Esophagus mucosa (tissue), 1 donor: Measurements from ENCODE around the gene ERRFI1. TPM values are rescaled to one million over a fixed set of nuclear protein-coding genes. Genes with fewer than 3 reads are reported as not detected.
"Not testable (repeated sequence)": the region's sequence is repeated elsewhere in the genome, so short reads cannot be mapped to it uniquely, and the experiment has no call there.

Experiments used
- ATAC-seq: fragments of 200-7000 bp; cut with Tn5 transposase; one replicate; pipeline ENCODE4 v1.9.1; 2020
- total RNA-seq: library from RNA; stranded (reverse); gene quantifications from one replicate; pipeline ENCODE4 v1.2.4, GENCODE V29; 2023
- donor health status: DM: yes; HTN: yes; CAD: no.

Gene ERRFI1
- total RNA-seq, 1 donor from 2014 or later: 25.4 TPM

- ATAC-seq: no peak
Observed at GRCh38 chr1:7964476-7964875, 61.6 kb downstream of the ERRFI1 start.

- not testable (repeated sequence) for ATAC-seq
Observed at GRCh38 chr1:7963841-7964240, 62.3 kb downstream of the ERRFI1 start.

- ATAC-seq: not testable (repeated sequence)
Observed at GRCh38 chr1:7963378-7963730, 62.8 kb downstream of the ERRFI1 start.

GRCh38 chr1:7962636-7963377 lies 63.3 kb downstream of the ERRFI1 start:
- no peak for ATAC-seq

- ATAC-seq: no peak
Observed at GRCh38 chr1:7962014-7962335, 64.1 kb downstream of the ERRFI1 start.

Other genes with a start within 250 kb of the ERRFI1 start
- gene PER3, start 242.0 kb downstream of the ERRFI1 start, total RNA-seq: 12.5 TPM
- gene UTS2, start 173.2 kb downstream of the ERRFI1 start, total RNA-seq: not detected
- 0.16 TPM for gene TNFRSF9, start 85.5 kb downstream of the ERRFI1 start, total RNA-seq
- gene PARK7, start 64.6 kb downstream of the ERRFI1 start, total RNA-seq: 170 TPM